Ovary (tissue), 9 donors: ENCODE measurements around the gene VPS37D. TPM values are rescaled to one million over a fixed set of nuclear protein-coding genes. Genes with fewer than 3 reads are reported as not detected.
"Not testable (repeated sequence)": the region's sequence is repeated elsewhere in the genome, so short reads cannot be mapped to it uniquely, and the experiment has no call there.

Source experiments
- DNase-seq, 5 donors: peaks; one replicate each; pipeline ENCODE4 v3.0.0-alpha.2; 2019 to 2020
- H3K27ac ChIP-seq, 2 donors: fragments of 200-600 bp; one replicate each; pipeline versions ENCODE4 v1.5.1 to v1.8.0; 2019 to 2022
- H3K27me3 ChIP-seq: fragments of 200-600 bp; one replicate; pipeline ENCODE4 v1.8.0; 2022
- H3K36me3 ChIP-seq: fragments of 200-600 bp; sonication (generic); one replicate; pipeline ENCODE4 v1.5.1; 2019
- H3K4me1 ChIP-seq: one replicate; pipeline ENCODE4 v1.8.1; 2013; ENCODE audit warnings: mild to moderate bottlenecking, moderate library complexity; ENCODE audit not compliant: insufficient read depth
- H3K4me3 ChIP-seq: fragments of 200-600 bp; sonication (generic); one replicate; pipeline ENCODE4 v1.5.1; 2017
- H3K9me3 ChIP-seq, 2 donors: fragments of 200-600 bp in 1 of 2; sonication (generic) in 1 of 2; one replicate each; pipeline versions ENCODE4 v1.5.1 to v1.8.1; 2013 to 2019; ENCODE audit warnings: mild to moderate bottlenecking in 1 of 2, moderate library complexity in 1 of 2
- EP300 ChIP-seq: sonication (generic); formaldehyde crosslinking; IDR thresholded peaks from one replicate; pipeline ENCODE4 v1.6.1; 2017; ENCODE audit warnings: antibody characterized with exemption
- POLR2A ChIP-seq: fragments of 450-650 bp; IDR thresholded peaks from one replicate; pipeline ENCODE4 v1.6.1; 2017; ENCODE audit warnings: antibody characterized with exemption, mild to moderate bottlenecking, moderate library complexity
- WGBS, 3 donors: extraction: QIAGEN DNeasy Blood & Tissue Kit in 1 of 3; methylation state at CpG; one replicate each; pipeline versions ENCODE4 v1.1.5 to v1.1.7; 2013 to 2017; 5-methylcytosine and 5-hydroxymethylcytosine counted together
- intact Hi-C, 4 donors: fragments of 100-400 bp; cut with DNase I; formaldehyde crosslinking; loops; one replicate each; pipeline versions ENCODE4 v1.11.0 to v1.15.1; 2022 to 2023
- polyA plus RNA-seq, 2 donors: library from polyadenylated mRNA; stranded (reverse); fragments of 200-250 nt in 1 of 2; fragments of 350-450 nt in 1 of 2; fragmentation: Illumina TruSeq in 1 of 2; extraction: RNeasy Lipid Tissue Mini Kit (QIAGEN cat#74804) in 1 of 2; gene quantifications; one replicate each; pipeline ENCODE4 v1.2.3, GENCODE V29; 2013 to 2014
- total RNA-seq, 7 donors: library from RNA; depleted of rRNA in 2 of 7; stranded (reverse); fragments of >200 nt in 2 of 7; fragmentation: NEBNext Ultra II Directional in 3 of 7; extraction: Animal tissue kit (Norgen Biotek cat#: 25700) in 3 of 7; gene quantifications; one replicate each; pipeline versions ENCODE4 v1.1.0 to v1.2.4, GENCODE V29; 2016 to 2023
- TF ChIP-seq, protein P1 (sequence below), 3 donors: fragments of 450-650 bp in 2 of 3; fragments of 200-600 bp in 1 of 3; IDR thresholded peaks; one replicate each; pipeline versions ENCODE4 v1.5.1 to v1.8.0; 2016 to 2022; ENCODE audit warnings: antibody characterized with exemption in 3 of 3, mild to moderate bottlenecking in 1 of 3
- donor health status: DM: no; HTN: no; CAD: no; lungs with moderate emphysema.
- donor health status: DM: no; HTN: no; CAD: no.
- donor health status: Bipolar disorder and iron deficiency.
- donor health status: DM: yes; HTN: yes; CAD: no.
- donor health status: DM: no; HTN: no; CAD: no.
- donor health status: DM: yes; HTN: yes; CAD: no.

The VPS37D gene
- total and polyA plus RNA-seq, 9 donors = 0.28 to 8.8 (median 6.1) TPM

GRCh38 chr7:73718438-73718881, 50.8 kb downstream of the VPS37D start:
- 38 to 57% (median 47%) methylated on average over 9 of the region's 9 CpGs for WGBS, 3 donors
- no peaks in the 10 kb centered on the region for H3K27me3 ChIP-seq
- intact Hi-C loops = no loop called here
- H3K4me3 ChIP-seq = peak overlapping the region; percentile 70
- no peaks in the 10 kb centered on the region for H3K9me3 ChIP-seq
- no peak for TF ChIP-seq POLR2A
- TF ChIP-seq EP300 = no peak
- TF ChIP-seq, protein P1, sequence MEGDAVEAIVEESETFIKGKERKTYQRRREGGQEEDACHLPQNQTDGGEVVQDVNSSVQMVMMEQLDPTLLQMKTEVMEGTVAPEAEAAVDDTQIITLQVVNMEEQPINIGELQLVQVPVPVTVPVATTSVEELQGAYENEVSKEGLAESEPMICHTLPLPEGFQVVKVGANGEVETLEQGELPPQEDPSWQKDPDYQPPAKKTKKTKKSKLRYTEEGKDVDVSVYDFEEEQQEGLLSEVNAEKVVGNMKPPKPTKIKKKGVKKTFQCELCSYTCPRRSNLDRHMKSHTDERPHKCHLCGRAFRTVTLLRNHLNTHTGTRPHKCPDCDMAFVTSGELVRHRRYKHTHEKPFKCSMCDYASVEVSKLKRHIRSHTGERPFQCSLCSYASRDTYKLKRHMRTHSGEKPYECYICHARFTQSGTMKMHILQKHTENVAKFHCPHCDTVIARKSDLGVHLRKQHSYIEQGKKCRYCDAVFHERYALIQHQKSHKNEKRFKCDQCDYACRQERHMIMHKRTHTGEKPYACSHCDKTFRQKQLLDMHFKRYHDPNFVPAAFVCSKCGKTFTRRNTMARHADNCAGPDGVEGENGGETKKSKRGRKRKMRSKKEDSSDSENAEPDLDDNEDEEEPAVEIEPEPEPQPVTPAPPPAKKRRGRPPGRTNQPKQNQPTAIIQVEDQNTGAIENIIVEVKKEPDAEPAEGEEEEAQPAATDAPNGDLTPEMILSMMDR (IDR thresholded peaks at IDR 0.05) = no peak
- no peak for DNase-seq
- no peaks in the 10 kb centered on the region for H3K36me3 ChIP-seq
- H3K27ac ChIP-seq = no peak overlapping the region
- no peaks in the 10 kb centered on the region for H3K4me1 ChIP-seq

DNA sequence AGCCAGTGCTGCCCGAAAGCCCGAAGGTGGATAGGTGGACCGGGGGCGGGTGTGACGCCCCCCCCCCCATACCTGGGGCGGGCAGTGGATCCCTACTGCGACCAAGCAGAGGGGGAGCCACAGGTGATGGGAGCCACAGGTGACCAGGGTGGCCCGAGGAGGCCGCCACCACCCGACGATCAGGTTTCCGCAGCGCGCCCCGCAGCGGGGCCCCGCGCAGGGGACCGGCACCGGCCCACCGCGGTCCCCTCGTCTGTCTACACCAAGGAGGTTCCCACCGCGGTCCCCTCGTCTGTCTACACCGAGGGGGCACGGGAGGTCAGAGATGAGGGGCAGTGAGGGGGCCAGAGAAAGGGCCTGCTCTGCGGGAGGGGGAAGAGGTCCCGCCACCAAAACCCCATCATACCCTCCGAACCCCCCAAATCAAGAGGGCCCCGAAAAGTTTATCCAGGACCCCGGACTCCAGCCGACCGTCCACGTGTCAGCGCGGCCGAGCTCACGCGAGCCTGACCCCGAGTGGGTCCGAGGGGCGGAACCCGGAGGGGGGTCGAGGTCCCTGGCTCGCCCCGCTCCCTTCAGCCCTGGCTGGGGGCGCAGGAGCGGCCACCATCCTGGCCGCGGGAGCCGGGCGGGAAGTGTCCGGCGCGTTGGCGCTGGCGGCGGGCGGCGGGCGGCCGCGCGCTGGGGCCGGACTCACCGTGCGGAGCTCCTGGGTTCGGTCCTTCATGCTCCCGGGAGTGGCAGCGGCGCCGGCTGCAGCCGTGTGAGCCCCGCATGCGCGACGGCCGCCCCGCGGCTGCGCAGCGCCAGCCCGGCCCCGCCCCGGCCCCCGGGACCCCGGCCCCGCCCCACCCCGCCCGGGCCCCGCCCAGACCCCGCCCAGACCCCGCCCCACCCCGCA, 51.5 kb downstream of the VPS37D start, which contains the start of gene STX1A:
STX1A (minus strand) TSS at position 765 of the 901 bp plus-strand sequence; CDS start at position 727, 38 bp downstream.
- intact Hi-C loops = no loop called here
- TF ChIP-seq POLR2A (no peak), EP300 (no peak)
- TF ChIP-seq, protein P1 (IDR thresholded peaks at IDR 0.05) = no peak
- Histone ChIP-seq H3K27ac (no peak within 1 kb of the TSS), H3K9me3 (no peaks in the 10 kb centered on the region), H3K4me1 (no peaks in the 10 kb centered on the region), H3K27me3 (no peaks in the 10 kb centered on the region), H3K4me3 (peak within 1 kb of the TSS; percentile 70), H3K36me3 (no peaks in the 10 kb centered on the region)
- 1 to 2% (median 1%) methylated on average over 44 to 95 of the region's 96 CpGs for WGBS, 3 donors
- peak; percentile 55 to 82 (median 58) for DNase-seq

GRCh38 chr7:73719806-73720169, 52.2 kb downstream of the VPS37D start:
- H3K4me1 ChIP-seq = no peaks in the 10 kb centered on the region
- no peaks in the 10 kb centered on the region for H3K36me3 ChIP-seq
- H3K27ac ChIP-seq = no peak overlapping the region
- no peak for DNase-seq
- intact Hi-C loops = loop anchor here in 1 of 4 donors (10.0 kb wide), 1 partner anchor 55 kb away; the partner anchor contains the start of gene VPS37D
- TF ChIP-seq POLR2A = no peak
- TF ChIP-seq, protein P1 (IDR thresholded peaks at IDR 0.05) = no peak
- peak overlapping the region; percentile 70 for H3K4me3 ChIP-seq
- H3K27me3 ChIP-seq = no peaks in the 10 kb centered on the region
- no peaks in the 10 kb centered on the region for H3K9me3 ChIP-seq
- WGBS, 3 donors = 6 to 18% (median 7%) methylated on average over 6 to 16 of the region's 16 CpGs

- not testable (repeated sequence) for H3K4me1 ChIP-seq
These were observed 52.8 kb downstream of the VPS37D start for GRCh38 chr7:73720443-73720842.

More at GRCh38 chr7:73720443-73720842, 52.8 kb downstream of the VPS37D start:
- not testable (repeated sequence) for H3K4me3 ChIP-seq, H3K36me3 ChIP-seq, H3K27ac ChIP-seq, DNase-seq, H3K27me3 ChIP-seq, H3K9me3 ChIP-seq
- 94 to 97% (median 96%) methylated on average over 9 of the region's 9 CpGs for WGBS, 3 donors
- intact Hi-C loops = loop anchor here in 1 of 4 donors (10.0 kb wide), 1 partner anchor 56 kb away; the partner anchor contains the start of gene VPS37D
